ENCODE data around the gene KCNK1. TPM values are rescaled to one million over a fixed set of nuclear protein-coding genes. Genes with fewer than 3 reads are reported as not detected.

The KCNK1 gene
- total and polyA plus RNA-seq, 2 of the 8 experiments (the other 6 are each of a cell fraction or from before 2014, with no cell fraction given), result 11.9 to 16.5 TPM

GRCh38 chr1:233667741-233668140, 53.8 kb downstream of the KCNK1 start:
- Histone ChIP-seq H2BK5ac (ENCODE audit: low read depth, low read length) (no peak overlapping the region), H2BK120ac (replicated peaks; ENCODE audit: low read depth, low read length) (no peak overlapping the region), H4K8ac (ENCODE audit: extremely low read depth, insufficient read depth, low read length) (no peak overlapping the region), H3K27me3 (replicated peaks in 1 of 4; ENCODE audit: control insufficient read depth in 3 of 4, extremely low read depth in 1 of 4, insufficient read depth in 3 of 4, low read length in 3 of 4) (no peaks in the 10 kb centered on the region), H3K18ac (ENCODE audit: extremely low read depth, low read length) (no peak overlapping the region), H3K4ac (replicated peaks; ENCODE audit: insufficient read length, low read depth, low read length) (no peak overlapping the region), H3K23ac (ENCODE audit: insufficient read length) (no peak overlapping the region), H3K14ac (ENCODE audit: insufficient read length) (no peak overlapping the region), H4K20me1 (replicated peaks in 1 of 2; ENCODE audit: control insufficient read depth in 1 of 2, insufficient read depth in 2 of 2, low read length in 2 of 2) (no peaks in the 10 kb centered on the region), H3K9ac (replicated peaks in 1 of 4; ENCODE audit: extremely low read depth in 1 of 4, low read depth in 3 of 4, low read length in 3 of 4) (no peak overlapping the region), H3K9me3 (ENCODE audit: insufficient read depth in 2 of 2, low read depth in 1 of 2, low read length in 1 of 2) (no peaks in the 10 kb centered on the region), H2BK15ac (ENCODE audit: low read length) (no peak overlapping the region), H3K4me2 (ENCODE audit: insufficient read depth in 1 of 2, low read depth in 2 of 2, low read length in 2 of 2) (no peak overlapping the region), H2AFZ (ENCODE audit: low read length) (no peak overlapping the region), H2AK5ac (ENCODE audit: low read depth, low read length) (no peak overlapping the region), H3K27ac (ENCODE audit: low read depth, low read length) (no peak overlapping the region), H2BK12ac (ENCODE audit: low read depth, low read length) (no peak overlapping the region), H3K56ac (replicated peaks; ENCODE audit: insufficient read length, low read depth, low read length) (no peak overlapping the region), H2BK20ac (ENCODE audit: low read length) (no peak overlapping the region), H3K79me1 (ENCODE audit: low read depth, low read length) (no peaks in the 10 kb centered on the region), H3K79me2 (ENCODE audit: control insufficient read depth in 1 of 2, insufficient read depth in 2 of 2, low read length in 2 of 2) (no peaks in the 10 kb centered on the region; a peak in 1 of 4 replicates), H4K5ac (ENCODE audit: insufficient read length, low read depth, low read length) (no peak overlapping the region), H3K4me1 (replicated peaks in 1 of 4; ENCODE audit: control insufficient read depth in 3 of 4, insufficient read depth in 4 of 4, low read length in 3 of 4) (0 out of 7 replicates have a peak, but pooled peaks cover 0 to 2% (median 0%) of the 10 kb centered on the region in 4 experiments), H4K91ac (replicated peaks; ENCODE audit: insufficient read length, low read length) (no peak overlapping the region), H3K36me3 (ENCODE audit: control insufficient read depth in 2 of 4, insufficient read depth in 4 of 4, low read length in 3 of 4) (peaks cover 0 to 10% (median 0%) of the 10 kb centered on the region in 4 experiments; a peak in 3 of 8 replicates), H3K23me2 (ENCODE audit: low read depth, low read length) (no peaks in the 10 kb centered on the region), H3K4me3 (ENCODE audit: extremely low read depth in 1 of 4, insufficient read depth in 2 of 4, low read depth in 3 of 4, low read length in 4 of 4) (no peak overlapping the region)
- CTCF ChIA-PET (ENCODE audit: partially characterized antibody), result interaction anchor here (0.6 to 1.6 kb wide), 3 partner anchors 11 to 50 kb away, joined by 3 to 5 read pairs (median 4); no protein-coding TSS in a partner anchor
- POLR2A ChIA-PET (ENCODE audit: partially characterized antibody), result no interaction called here
- WGBS, 2 experiments (ENCODE audit: extremely low coverage in 1 of 2, insufficient coverage in 1 of 2, insufficient read length in 1 of 2, insufficient replicate concordance in 2 of 2, low coverage in 1 of 2, low lambda C conversion rate in 2 of 2, missing lambda C conversion rate in 1 of 2), result 96% methylated on average over 3 of the region's 3 CpGs; no CpG with 5 or more reads in 1 of the 2 experiments
- no peak for TF ChIP-seq MAX (IDR thresholded peaks at IDR 0.05)
- TF ChIP-seq CBX5 (IDR thresholded peaks at IDR 0.05; ENCODE audit: low read depth, low read length), result no peak
- TF ChIP-seq JUND (IDR thresholded peaks at IDR 0.05; ENCODE audit: low read length), result no peak
- no peak for TF ChIP-seq SIX5 (IDR thresholded peaks at IDR 0.05; ENCODE audit: low read depth, low read length)
- no peak for TF ChIP-seq GTF2F1 (IDR thresholded peaks at IDR 0.05; ENCODE audit: borderline replicate concordance, low read depth, low read length)
- no peak for TF ChIP-seq RXRA (IDR thresholded peaks at IDR 0.05; ENCODE audit: insufficient read depth, low read depth, low read length)
- no peak for TF ChIP-seq TAF1 (IDR thresholded peaks at IDR 0.05; ENCODE audit: low read depth, low read length)
- TF ChIP-seq SP1 (IDR thresholded peaks at IDR 0.05; ENCODE audit: low read depth, low read length), result no peak
- TF ChIP-seq EP300 (IDR thresholded peaks at IDR 0.05; ENCODE audit: borderline replicate concordance in 1 of 2, low read depth in 2 of 2, low read length in 2 of 2), result no peak
- TF ChIP-seq SUZ12 (IDR thresholded peaks at IDR 0.05; ENCODE audit: low read length), result no peak
- TF ChIP-seq SAP30 (IDR thresholded peaks at IDR 0.05; ENCODE audit: insufficient read depth, insufficient replicate concordance, low read length), result no peak
- no peak for TF ChIP-seq RFX5 (IDR thresholded peaks at IDR 0.05; ENCODE audit: borderline replicate concordance, low read depth, low read length)
- TF ChIP-seq USF2 (IDR thresholded peaks at IDR 0.05; ENCODE audit: low read length), result no peak
- FAIRE-seq, result no peak
- DNase-seq (ENCODE audit: low read depth in 1 of 2, low spot score in 2 of 2), result no peak

Data from H1 (cell line).